Measurements from ENCODE around the gene PUM2. TPM values are rescaled to one million over a fixed set of nuclear protein-coding genes. Genes with fewer than 3 reads are reported as not detected.

The PUM2 gene
- total and polyA plus RNA-seq, 2 experiments from 2014 or later: 13.6 to 18.3 TPM

GRCh38 chr2:20203072-20203471, 147.6 kb downstream of the PUM2 start:
- H3F3A ChIP-seq (ENCODE audit: insufficient read depth): no peaks in the 10 kb centered on the region
- no peak for DNase-seq
- H3K36me3 ChIP-seq (ENCODE audit: low read depth): no peaks in the 10 kb centered on the region
- H3K9me2 ChIP-seq (ENCODE audit: insufficient read depth): no peaks in the 10 kb centered on the region
- 95 to 96% methylated on average over 9 to 10 of the region's 10 CpGs for WGBS, 2 experiments (ENCODE audit: low coverage in 1 of 2, low lambda C conversion rate in 2 of 2, missing lambda C conversion rate in 2 of 2)
- H3K79me2 ChIP-seq (ENCODE audit: insufficient read depth): no peaks in the 10 kb centered on the region
- in situ Hi-C loops (cut with MboI): no loop called here
- no peaks in the 10 kb centered on the region for H3K27me3 ChIP-seq (replicated peaks; ENCODE audit: insufficient read depth)
- H3K4me1 ChIP-seq (ENCODE audit: insufficient read depth): no peaks in the 10 kb centered on the region
- TF ChIP-seq EZH2 (IDR thresholded peaks at IDR 0.05; ENCODE audit: insufficient read depth, poor library complexity, severe bottlenecking) (no peak), EZH2phosphoT487 (IDR thresholded peaks at IDR 0.05; ENCODE audit: insufficient read depth, low read depth) (no peak)
- no peak overlapping the region for H3K4me2 ChIP-seq (ENCODE audit: unreplicated experiment)
- no peak overlapping the region for H3K4me3 ChIP-seq
- H2AFZ ChIP-seq: no peak overlapping the region
- no peaks in the 10 kb centered on the region for H4K20me1 ChIP-seq (ENCODE audit: insufficient read depth)
- H3K9ac ChIP-seq: no peak overlapping the region
- no peaks in the 10 kb centered on the region for H3K9me3 ChIP-seq (ENCODE audit: low read depth)
- H3K27ac ChIP-seq: no peak overlapping the region

- Histone ChIP-seq H3K9me3 (ENCODE audit: low read depth) (no peaks in the 10 kb centered on the region), H2AFZ (no peak overlapping the region), H3K27ac (no peak overlapping the region), H3F3A (ENCODE audit: insufficient read depth) (no peaks in the 10 kb centered on the region), H3K9ac (no peak overlapping the region), H3K9me2 (ENCODE audit: insufficient read depth) (no peaks in the 10 kb centered on the region), H3K36me3 (ENCODE audit: low read depth) (no peaks in the 10 kb centered on the region), H4K20me1 (ENCODE audit: insufficient read depth) (no peaks in the 10 kb centered on the region), H3K4me2 (ENCODE audit: unreplicated experiment) (no peak overlapping the region), H3K79me2 (ENCODE audit: insufficient read depth) (no peaks in the 10 kb centered on the region), H3K4me1 (ENCODE audit: insufficient read depth) (no peaks in the 10 kb centered on the region), H3K4me3 (no peak overlapping the region), H3K27me3 (replicated peaks; ENCODE audit: insufficient read depth) (no peaks in the 10 kb centered on the region)
- WGBS, 2 experiments (ENCODE audit: low coverage in 1 of 2, low lambda C conversion rate in 2 of 2, missing lambda C conversion rate in 2 of 2): 82 to 86% methylated on average over 17 of the region's 17 CpGs
- DNase-seq: no peak
- TF ChIP-seq EZH2phosphoT487 (IDR thresholded peaks at IDR 0.05; ENCODE audit: insufficient read depth, low read depth) (no peak), EZH2 (IDR thresholded peaks at IDR 0.05; ENCODE audit: insufficient read depth, poor library complexity, severe bottlenecking) (no peak)
- in situ Hi-C loops (cut with MboI): no loop called here
Measured at GRCh38 chr2:20201671-20202070, 149.0 kb downstream of the PUM2 start.

- 95 to 97% methylated on average over 26 of the region's 26 CpGs for WGBS, 2 experiments (ENCODE audit: low coverage in 1 of 2, low lambda C conversion rate in 2 of 2, missing lambda C conversion rate in 2 of 2)
- Histone ChIP-seq H3K9me3 (ENCODE audit: low read depth) (no peaks in the 10 kb centered on the region), H2AFZ (no peak overlapping the region)
Measured at GRCh38 chr2:20200697-20201555, 149.7 kb downstream of the PUM2 start.

GRCh38 chr2:20199633-20200270, 150.9 kb downstream of the PUM2 start:
- Histone ChIP-seq H3K79me2 (ENCODE audit: insufficient read depth) (no peaks in the 10 kb centered on the region), H3K9me3 (ENCODE audit: low read depth) (no peaks in the 10 kb centered on the region), H3K36me3 (ENCODE audit: low read depth) (no peaks in the 10 kb centered on the region), H3K27ac (no peak overlapping the region), H4K20me1 (ENCODE audit: insufficient read depth) (no peaks in the 10 kb centered on the region), H2AFZ (no peak overlapping the region), H3K4me1 (ENCODE audit: insufficient read depth) (no peaks in the 10 kb centered on the region), H3K9ac (no peak overlapping the region), H3K4me3 (no peak overlapping the region), H3K9me2 (ENCODE audit: insufficient read depth) (no peaks in the 10 kb centered on the region), H3K27me3 (replicated peaks; ENCODE audit: insufficient read depth) (no peaks in the 10 kb centered on the region), H3K4me2 (ENCODE audit: unreplicated experiment) (no peak overlapping the region), H3F3A (ENCODE audit: insufficient read depth) (no peaks in the 10 kb centered on the region)
- TF ChIP-seq EZH2 (IDR thresholded peaks at IDR 0.05; ENCODE audit: insufficient read depth, poor library complexity, severe bottlenecking): no peak
- TF ChIP-seq EZH2phosphoT487 (IDR thresholded peaks at IDR 0.05; ENCODE audit: insufficient read depth, low read depth): no peak
- no peak for DNase-seq
- in situ Hi-C loops (cut with MboI): no loop called here
- WGBS, 2 experiments (ENCODE audit: low coverage in 1 of 2, low lambda C conversion rate in 2 of 2, missing lambda C conversion rate in 2 of 2): 87 to 95% methylated on average over 6 of the region's 6 CpGs

More at GRCh38 chr2:20200697-20201555, 149.7 kb downstream of the PUM2 start:
- no peak for TF ChIP-seq EZH2phosphoT487 (IDR thresholded peaks at IDR 0.05; ENCODE audit: insufficient read depth, low read depth)
- no peak for TF ChIP-seq EZH2 (IDR thresholded peaks at IDR 0.05; ENCODE audit: insufficient read depth, poor library complexity, severe bottlenecking)
- no peak for DNase-seq
- Histone ChIP-seq H3K79me2 (ENCODE audit: insufficient read depth) (no peaks in the 10 kb centered on the region), H3K9me2 (ENCODE audit: insufficient read depth) (no peaks in the 10 kb centered on the region), H3K4me2 (ENCODE audit: unreplicated experiment) (no peak overlapping the region), H3K27me3 (replicated peaks; ENCODE audit: insufficient read depth) (no peaks in the 10 kb centered on the region), H3K27ac (no peak overlapping the region), H4K20me1 (ENCODE audit: insufficient read depth) (no peaks in the 10 kb centered on the region), H3K36me3 (ENCODE audit: low read depth) (no peaks in the 10 kb centered on the region), H3K4me1 (ENCODE audit: insufficient read depth) (no peaks in the 10 kb centered on the region), H3F3A (ENCODE audit: insufficient read depth) (no peaks in the 10 kb centered on the region), H3K4me3 (no peak overlapping the region), H3K9ac (no peak overlapping the region)
- in situ Hi-C loops (cut with MboI): no loop called here

All from GM23248 (cell line).